Stimulated activated naive B cell treated with anti-CD40 and anti-IgM and Interleukin-4, amounts not matched to agents 10 μg/mL and 1 μg/mL and 100 μg/mL, for 72 hours (primary cell): ENCODE results near the gene C9.
A peak's percentile ranks its signal among the peaks of the same experiment; 100 is the strongest.

Source experiments
- ATAC-seq, 2 donors: fragments of 150-1000 bp; cut with Tn5 transposase; replicated peaks; 2 replicates each; pipeline ENCODE4 v1.10.0; 2021; ENCODE audit warnings: moderate library complexity in 1 of 2
- DNase-seq: peaks from one replicate; pipeline ENCODE4 v3.0.0; 2021
- H3K27ac Mint-ChIP-seq: one replicate; pipeline ENCODE4 v1.8.0; 2022; ENCODE audit warnings: mild to moderate bottlenecking, mixed read lengths
- H3K27me3 Mint-ChIP-seq, 2 donors: one replicate each; pipeline ENCODE4 v1.8.0; 2022; ENCODE audit warnings: mixed read lengths in 2 of 2
- H3K36me3 Mint-ChIP-seq, 2 donors: one replicate each; pipeline ENCODE4 v1.8.0; 2022; ENCODE audit warnings: mixed read lengths in 2 of 2, mild to moderate bottlenecking in 1 of 2
- H3K4me1 Mint-ChIP-seq, 2 donors: one replicate each; pipeline ENCODE4 v1.8.0; 2022; ENCODE audit warnings: mixed read lengths in 2 of 2, mild to moderate bottlenecking in 1 of 2
- H3K4me3 Mint-ChIP-seq, 2 donors: one replicate each; pipeline ENCODE4 v1.8.0; 2022; ENCODE audit warnings: mild to moderate bottlenecking in 2 of 2, mixed read lengths in 2 of 2, moderate library complexity in 1 of 2
- H3K9me3 Mint-ChIP-seq, 2 donors: one replicate each; pipeline ENCODE4 v1.8.0; 2022; ENCODE audit warnings: mixed read lengths in 2 of 2, mild to moderate bottlenecking in 1 of 2

The C9 gene

DNA sequence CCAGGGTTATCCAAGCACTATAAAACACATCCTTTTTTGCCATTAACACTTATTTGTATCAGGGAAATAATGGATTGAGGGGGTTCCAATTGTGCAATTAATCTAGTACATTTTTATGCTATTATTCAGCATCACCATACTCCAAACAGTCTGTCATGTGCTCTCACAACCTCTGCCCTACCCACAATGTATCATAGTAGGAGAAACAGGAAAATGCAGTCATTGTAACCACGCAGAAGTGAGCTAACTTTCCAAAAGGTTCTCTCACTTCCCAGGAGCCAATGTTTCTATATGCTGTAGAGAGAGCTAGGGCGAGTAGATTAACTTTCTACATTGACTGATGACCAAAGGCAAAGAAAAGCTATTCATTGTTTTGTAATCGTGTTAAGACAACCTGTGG is 30.7 kb upstream of the C9 start:
- Mint-ChIP-seq H3K4me1 (peaks cover 4 to 12% of the 10 kb centered on the region in 2 donors), H3K27me3 (no peaks in the 10 kb centered on the region), H3K4me3 (no peak overlapping the region), H3K36me3 (no peaks in the 10 kb centered on the region), H3K9me3 (no peaks in the 10 kb centered on the region), H3K27ac (no peak overlapping the region)
- ATAC-seq (no peak), DNase-seq (no peak)

DNA sequence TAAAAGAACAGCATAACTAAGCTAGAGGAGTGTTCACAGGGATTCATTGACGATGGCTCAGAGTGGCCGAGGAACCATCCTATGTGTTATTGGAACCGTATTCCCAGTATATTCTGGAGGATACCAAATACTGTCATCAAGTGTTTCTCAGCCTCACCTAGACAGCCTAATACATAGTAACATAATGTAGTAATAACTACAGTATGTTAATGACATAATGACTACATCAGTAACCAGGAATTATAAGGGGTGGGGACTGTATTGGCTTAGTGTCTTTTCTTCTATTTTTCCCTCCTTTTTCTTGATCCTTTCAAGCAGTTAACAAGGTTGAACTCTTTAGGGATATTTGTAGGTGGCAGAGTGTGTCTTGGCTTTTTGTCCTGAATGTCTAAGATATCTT is 26.6 kb upstream of the C9 start:
- Mint-ChIP-seq H3K36me3 (no peaks in the 10 kb centered on the region), H3K27ac (no peak overlapping the region), H3K9me3 (no peaks in the 10 kb centered on the region), H3K4me3 (no peak overlapping the region), H3K4me1 (no peaks in the 10 kb centered on the region), H3K27me3 (no peaks in the 10 kb centered on the region)
- no peak for ATAC-seq
- DNase-seq, result no peak

DNA sequence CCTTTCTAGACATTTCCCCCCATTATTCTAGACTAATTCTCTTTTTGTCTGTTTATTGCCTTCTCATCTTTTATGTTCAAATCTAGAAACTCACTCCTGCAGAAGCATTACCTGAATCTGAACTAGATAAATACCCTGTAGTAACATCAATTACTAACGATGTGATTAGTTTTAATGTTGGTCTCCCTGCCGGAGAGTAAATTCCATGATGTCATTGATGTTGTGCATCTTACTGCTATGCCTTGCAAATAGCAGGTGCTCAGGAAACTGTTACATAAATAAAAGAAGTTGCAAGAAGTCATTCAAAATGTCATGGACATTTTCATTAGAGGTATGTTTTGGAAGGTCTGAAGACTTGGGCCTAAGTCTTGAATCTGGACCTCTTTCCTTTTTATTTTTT is 23.0 kb upstream of the C9 start:
- ATAC-seq (no peak), DNase-seq (no peak)
- H3K4me3 Mint-ChIP-seq, result no peak overlapping the region
- no peaks in the 10 kb centered on the region for H3K9me3 Mint-ChIP-seq
- no peak overlapping the region for H3K27ac Mint-ChIP-seq
- H3K36me3 Mint-ChIP-seq, result no peaks in the 10 kb centered on the region
- no peaks in the 10 kb centered on the region for H3K4me1 Mint-ChIP-seq
- peaks cover 0 to 5% of the 10 kb centered on the region in 2 donors for H3K27me3 Mint-ChIP-seq

DNA sequence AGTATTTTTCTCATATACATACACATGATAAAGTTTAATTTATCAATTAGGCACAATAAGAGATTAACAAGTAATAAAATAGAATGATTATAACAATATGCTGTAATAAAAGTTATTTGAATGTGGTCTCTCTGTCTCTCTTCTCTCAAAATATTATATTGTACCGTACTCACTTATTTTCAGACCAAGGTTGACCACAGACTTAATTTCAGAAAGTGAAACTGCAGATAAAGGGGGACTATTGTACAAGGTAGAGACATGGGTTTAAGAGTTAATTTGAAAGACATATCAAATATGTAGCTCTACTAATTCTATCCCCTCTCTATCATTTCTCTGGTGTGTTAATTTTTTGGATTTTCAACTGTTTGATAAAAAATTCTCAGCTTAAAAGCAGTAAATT is 20.0 kb upstream of the C9 start:
- Mint-ChIP-seq H3K4me1 (no peaks in the 10 kb centered on the region), H3K4me3 (no peak overlapping the region), H3K27ac (no peak overlapping the region), H3K9me3 (no peaks in the 10 kb centered on the region), H3K36me3 (no peaks in the 10 kb centered on the region), H3K27me3 (peaks cover 0 to 5% of the 10 kb centered on the region in 2 donors)
- ATAC-seq (no peak), DNase-seq (no peak)

DNA sequence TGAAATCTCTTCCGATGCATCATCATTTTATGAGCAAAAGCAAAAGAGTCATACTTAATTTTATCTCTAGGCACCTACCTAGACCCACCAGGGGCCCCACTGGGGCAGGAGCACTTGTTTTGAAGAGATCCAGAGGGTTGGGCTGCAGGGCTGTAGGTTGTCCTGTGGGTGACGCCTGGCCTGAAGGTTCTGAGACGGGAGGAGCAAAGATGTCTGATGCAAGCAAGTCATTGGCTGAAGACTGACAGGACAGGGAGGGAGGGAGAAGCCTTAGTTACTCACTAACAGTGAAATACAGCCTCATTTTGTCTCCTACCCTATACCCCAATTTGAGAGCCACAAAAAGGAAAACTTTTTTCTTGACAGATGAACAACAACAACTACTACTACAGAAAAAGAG is 17.1 kb upstream of the C9 start:
- DNase-seq (no peak), ATAC-seq (no peak)
- Mint-ChIP-seq H3K4me3 (no peak overlapping the region), H3K36me3 (no peaks in the 10 kb centered on the region), H3K27ac (no peak overlapping the region), H3K27me3 (peaks cover 0 to 5% of the 10 kb centered on the region in 2 donors), H3K9me3 (no peaks in the 10 kb centered on the region), H3K4me1 (no peaks in the 10 kb centered on the region)

DNA sequence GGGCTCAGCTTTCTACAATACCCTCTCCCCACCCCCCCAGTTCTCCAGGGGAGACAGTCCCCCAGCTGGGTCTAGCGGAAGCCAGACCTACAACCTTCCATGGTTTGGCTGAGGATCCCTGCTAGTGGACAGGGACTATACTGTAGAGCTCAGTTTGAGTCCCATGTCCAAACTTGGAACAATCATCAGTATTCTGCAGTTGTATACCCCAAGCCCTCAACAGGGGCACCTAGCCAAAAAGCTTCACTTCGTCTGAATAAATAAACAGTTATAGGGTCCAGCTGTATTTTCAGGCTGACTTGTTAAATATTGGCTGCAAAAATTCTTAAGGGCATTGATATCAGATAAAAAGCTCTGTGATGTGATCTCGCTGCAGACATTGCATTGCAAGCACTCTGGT is 15.4 kb upstream of the C9 start:
- H3K27ac Mint-ChIP-seq, result no peak overlapping the region
- ATAC-seq, result no peak
- no peaks in the 10 kb centered on the region for H3K4me1 Mint-ChIP-seq
- H3K4me3 Mint-ChIP-seq, result no peak overlapping the region
- H3K27me3 Mint-ChIP-seq, result peaks cover 0 to 5% of the 10 kb centered on the region in 2 donors
- H3K9me3 Mint-ChIP-seq, result no peaks in the 10 kb centered on the region
- no peak for DNase-seq
- no peaks in the 10 kb centered on the region for H3K36me3 Mint-ChIP-seq

DNA sequence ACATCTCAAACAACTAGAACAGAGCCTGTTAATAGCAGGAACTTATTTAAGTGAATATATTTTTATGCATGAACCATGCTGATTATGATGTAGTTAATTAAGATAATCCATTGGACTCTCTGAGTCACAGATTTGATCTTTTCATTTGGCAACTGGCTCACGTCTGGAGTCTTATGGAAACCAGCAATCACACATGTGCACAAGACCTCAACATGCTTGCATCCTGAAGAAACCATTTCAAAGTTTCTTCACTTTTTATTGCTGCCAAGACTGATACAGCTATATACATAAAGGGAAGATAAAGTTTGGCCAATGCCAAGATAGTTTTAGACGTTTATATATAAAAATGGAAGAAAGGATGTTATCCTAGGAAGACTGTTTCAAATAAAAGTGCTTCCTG is 13.3 kb upstream of the C9 start:
- Mint-ChIP-seq H3K4me1 (no peaks in the 10 kb centered on the region), H3K36me3 (no peaks in the 10 kb centered on the region), H3K27me3 (no peaks in the 10 kb centered on the region), H3K9me3 (no peaks in the 10 kb centered on the region), H3K27ac (no peak overlapping the region), H3K4me3 (no peak overlapping the region)
- ATAC-seq (no peak), DNase-seq (no peak)

DNA sequence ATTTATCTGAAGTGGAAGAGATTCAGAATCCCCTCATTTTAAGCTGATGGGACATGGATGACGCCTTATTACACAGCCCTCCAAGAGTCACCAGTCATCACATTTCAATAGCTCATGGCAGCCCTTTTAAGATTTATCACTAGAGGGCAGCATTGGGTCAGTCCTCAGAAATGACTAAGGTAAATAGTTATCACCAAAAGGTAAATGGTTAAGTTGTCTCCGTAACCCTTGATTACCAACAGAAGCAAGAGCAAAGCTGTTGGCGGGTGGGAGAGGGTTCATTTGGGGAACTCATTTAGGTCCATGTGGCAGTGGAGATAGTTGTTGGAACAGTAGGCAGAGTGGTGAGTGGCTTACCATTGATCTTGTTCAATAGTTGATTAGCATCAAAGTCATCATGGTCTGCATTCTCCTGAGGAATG is 12.0 kb upstream of the C9 start:
- peak; percentile 15 for DNase-seq
- Mint-ChIP-seq H3K9me3 (no peaks in the 10 kb centered on the region), H3K27me3 (no peaks in the 10 kb centered on the region), H3K4me3 (no peak overlapping the region), H3K36me3 (no peaks in the 10 kb centered on the region), H3K4me1 (no peaks in the 10 kb centered on the region), H3K27ac (no peak overlapping the region)
- ATAC-seq, result peak; percentile 74 to 82

DNA sequence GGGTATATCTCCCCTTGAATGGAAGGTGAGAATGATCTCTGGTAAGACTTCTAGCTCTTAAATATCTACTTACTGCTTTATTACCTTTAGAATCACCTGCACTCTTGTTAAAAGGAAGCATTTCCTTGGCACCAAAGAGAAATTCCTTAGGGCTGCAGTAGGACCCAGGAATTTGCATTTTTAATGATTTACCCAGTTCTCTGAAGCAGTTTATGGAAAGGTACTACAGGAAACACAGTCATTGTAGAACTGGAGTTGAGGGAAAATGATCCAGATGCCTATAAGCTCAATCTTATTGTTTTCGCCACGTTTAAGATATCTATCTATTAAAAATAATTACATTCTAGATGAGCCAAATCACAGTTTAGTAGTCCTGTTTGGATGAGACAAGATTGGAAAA is 9.5 kb upstream of the C9 start:
- Mint-ChIP-seq H3K27ac (no peak overlapping the region), H3K4me3 (no peak overlapping the region), H3K4me1 (no peaks in the 10 kb centered on the region), H3K27me3 (no peaks in the 10 kb centered on the region), H3K36me3 (no peaks in the 10 kb centered on the region), H3K9me3 (no peaks in the 10 kb centered on the region)
- no peak for DNase-seq
- no peak for ATAC-seq

DNA sequence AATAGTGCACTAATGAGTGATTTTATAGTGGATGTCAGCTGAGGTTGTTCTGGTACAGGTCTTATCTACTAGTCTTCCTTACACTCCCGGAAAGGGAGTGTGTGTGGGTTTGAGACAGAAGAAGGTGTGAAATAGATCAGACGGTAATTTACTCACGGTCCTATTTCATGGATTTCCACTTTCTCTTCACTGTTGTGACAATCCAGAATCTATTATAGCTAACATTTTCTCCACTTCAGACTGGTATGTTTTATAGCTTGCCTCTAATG is 7.0 kb upstream of the C9 start:
- no peaks in the 10 kb centered on the region for H3K36me3 Mint-ChIP-seq
- H3K27ac Mint-ChIP-seq, result no peak overlapping the region
- H3K4me3 Mint-ChIP-seq, result no peak overlapping the region
- ATAC-seq (no peak), DNase-seq (no peak)
- H3K4me1 Mint-ChIP-seq, result no peaks in the 10 kb centered on the region
- H3K9me3 Mint-ChIP-seq, result no peaks in the 10 kb centered on the region
- peaks cover 0 to 4% of the 10 kb centered on the region in 2 donors for H3K27me3 Mint-ChIP-seq

DNA sequence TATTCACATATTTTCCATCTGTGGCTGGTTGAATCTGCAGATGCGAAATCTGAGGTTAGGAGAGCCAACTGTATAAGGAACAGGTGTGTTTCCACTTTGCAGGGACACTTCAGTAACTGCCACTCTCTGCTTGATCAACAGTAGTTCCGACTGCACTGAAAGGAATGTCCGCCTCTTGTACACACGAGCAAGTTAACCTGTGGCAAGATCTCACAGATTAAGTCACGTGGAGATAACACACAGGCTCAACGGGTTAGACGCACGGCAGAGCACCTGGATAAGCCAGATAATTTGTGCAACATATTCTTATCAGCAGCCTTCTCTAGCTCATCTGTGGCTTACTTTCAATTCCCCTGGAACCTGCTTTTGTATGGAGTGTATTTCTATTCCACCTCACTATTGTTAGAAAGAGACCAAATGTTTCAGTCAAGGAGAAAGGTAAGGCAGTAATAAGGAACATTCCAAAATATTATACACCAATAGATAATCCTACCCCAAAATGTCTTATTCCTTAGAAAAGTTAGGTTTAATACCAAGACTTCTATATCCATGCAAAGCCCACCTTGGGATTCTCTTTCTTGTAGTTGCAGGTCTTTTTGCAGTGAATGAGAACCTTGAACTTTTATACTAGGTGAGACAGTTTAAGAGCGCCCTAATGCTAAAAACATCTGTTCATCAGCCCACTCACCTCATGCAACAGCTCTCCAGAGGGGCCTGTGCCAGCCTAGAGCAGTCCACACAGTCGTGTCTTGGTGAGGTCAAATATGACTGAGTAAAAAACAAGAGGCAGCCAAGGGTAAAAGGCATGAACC is 6.5 kb upstream of the C9 start:
- no peak for DNase-seq
- no peaks in the 10 kb centered on the region for H3K9me3 Mint-ChIP-seq

DNA sequence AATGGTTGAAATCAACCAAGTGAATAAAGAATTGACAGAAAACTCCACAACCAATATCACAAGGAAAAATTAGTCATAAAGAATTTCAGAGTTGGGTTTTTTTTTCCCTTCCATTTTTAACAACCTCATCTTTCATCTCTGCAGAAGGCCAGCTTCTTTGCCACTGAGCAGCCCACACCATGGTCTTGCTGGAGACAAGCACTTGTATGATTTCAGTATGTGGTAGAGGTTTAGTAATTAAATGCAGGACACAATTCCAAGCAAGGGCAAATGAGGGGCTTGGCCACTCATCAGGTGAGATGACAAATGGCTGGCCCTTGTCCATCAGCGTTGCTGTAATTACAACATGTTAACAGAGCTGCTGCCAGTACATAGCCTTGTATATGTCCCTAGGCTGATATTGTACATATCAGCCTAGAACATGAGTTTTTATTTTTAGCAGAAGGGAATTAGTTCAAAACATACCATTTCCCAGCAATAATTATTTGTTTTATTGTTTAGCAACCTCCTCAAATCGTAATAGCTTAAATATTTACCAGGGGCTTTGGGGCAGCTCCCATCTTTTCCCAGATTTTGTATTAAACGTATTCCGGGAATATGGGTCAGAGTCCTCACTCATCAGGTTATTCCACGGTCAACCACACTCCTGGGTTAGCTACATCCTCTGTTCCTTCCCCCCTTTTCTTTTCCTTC is 5.0 kb upstream of the C9 start:
- DNase-seq, result no peak
- Mint-ChIP-seq H3K36me3 (no peaks in the 10 kb centered on the region), H3K27me3 (peaks cover 0 to 4% of the 10 kb centered on the region in 2 donors), H3K9me3 (no peaks in the 10 kb centered on the region), H3K27ac (no peak overlapping the region), H3K4me3 (no peak overlapping the region), H3K4me1 (no peaks in the 10 kb centered on the region)
- ATAC-seq, result no peak

More for the DNA sequence above, 6.5 kb upstream of the C9 start:
- H3K27me3 Mint-ChIP-seq, result peaks cover 0 to 4% of the 10 kb centered on the region in 2 donors
- no peak for ATAC-seq
- no peaks in the 10 kb centered on the region for H3K36me3 Mint-ChIP-seq
- no peak overlapping the region for H3K27ac Mint-ChIP-seq
- no peaks in the 10 kb centered on the region for H3K4me1 Mint-ChIP-seq
- H3K4me3 Mint-ChIP-seq, result no peak overlapping the region

DNA sequence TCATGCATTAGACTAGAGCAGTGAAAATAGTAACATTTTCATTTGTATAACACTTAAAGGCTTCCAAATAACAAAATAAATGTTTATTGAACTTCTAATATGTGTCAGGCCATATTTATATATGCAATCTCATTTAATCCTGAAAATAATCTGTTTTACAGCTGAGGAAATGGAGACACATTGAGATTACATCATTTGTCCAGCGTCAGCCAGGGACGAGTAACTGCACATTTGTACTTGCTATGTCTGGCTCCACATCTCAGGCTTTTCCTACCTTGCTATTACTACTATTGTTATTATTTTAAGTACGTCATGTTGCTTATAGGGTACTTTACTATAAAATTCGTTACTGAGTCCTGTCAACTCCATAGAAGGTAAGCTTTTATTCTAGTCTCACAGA is 3.8 kb upstream of the C9 start:
- ATAC-seq (no peak), DNase-seq (no peak)
- no peaks in the 10 kb centered on the region for H3K4me1 Mint-ChIP-seq
- H3K9me3 Mint-ChIP-seq, result no peaks in the 10 kb centered on the region
- no peak overlapping the region for H3K27ac Mint-ChIP-seq
- H3K36me3 Mint-ChIP-seq, result no peaks in the 10 kb centered on the region
- peaks cover 0 to 4% of the 10 kb centered on the region in 2 donors for H3K27me3 Mint-ChIP-seq
- no peak overlapping the region for H3K4me3 Mint-ChIP-seq

DNA sequence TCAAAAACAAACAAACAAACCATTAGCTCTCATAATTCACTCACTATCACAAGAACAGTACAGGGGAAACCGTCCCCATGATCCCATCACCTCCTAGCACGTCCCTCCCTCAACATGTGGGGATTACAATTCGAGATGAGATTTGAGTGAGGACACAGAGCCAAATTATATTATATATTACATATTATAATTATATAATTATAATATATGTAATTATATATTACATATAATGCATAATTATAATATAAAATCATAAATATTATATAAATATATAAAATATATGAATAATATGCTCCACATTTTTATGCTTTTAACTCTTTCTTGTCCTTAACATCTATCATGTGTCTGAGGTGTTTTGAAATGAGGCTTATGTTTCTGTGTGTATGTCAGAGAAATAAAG is 3.4 kb upstream of the C9 start:
- no peak for ATAC-seq
- Mint-ChIP-seq H3K27me3 (peaks cover 0 to 4% of the 10 kb centered on the region in 2 donors), H3K4me1 (no peaks in the 10 kb centered on the region), H3K4me3 (no peak overlapping the region), H3K27ac (no peak overlapping the region), H3K36me3 (no peaks in the 10 kb centered on the region), H3K9me3 (no peaks in the 10 kb centered on the region)
- no peak for DNase-seq

DNA sequence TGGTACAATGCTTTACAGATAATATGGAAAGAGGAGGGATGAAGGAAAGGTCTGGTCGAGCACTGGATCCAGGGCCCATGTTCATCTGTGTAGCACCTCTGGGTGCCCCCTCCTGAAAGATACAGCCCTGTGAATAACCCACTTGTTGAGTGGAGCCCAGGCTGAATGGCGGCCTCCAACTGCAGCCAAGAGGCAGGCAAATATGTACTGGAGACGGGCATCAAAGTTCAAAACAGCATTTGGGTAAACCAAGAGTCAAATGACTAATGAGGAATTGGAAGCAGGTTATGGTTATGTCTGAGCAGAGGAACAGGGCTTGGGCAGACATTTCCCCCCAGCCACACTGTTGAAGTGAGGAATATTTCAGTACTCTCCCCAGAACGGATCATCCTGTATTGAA is 1.1 kb downstream of the C9 start:
- Mint-ChIP-seq H3K4me1 (no peaks in the 10 kb centered on the region), H3K4me3 (no peak overlapping the region), H3K9me3 (peaks cover 0 to 3% of the 10 kb centered on the region in 2 donors), H3K27me3 (peaks cover 0 to 4% of the 10 kb centered on the region in 2 donors), H3K27ac (no peak overlapping the region), H3K36me3 (no peaks in the 10 kb centered on the region)
- DNase-seq, result no peak
- no peak for ATAC-seq
